HL-60 (cell line): ENCODE data around the gene NDUFAF2.

ENCODE experiments used
- DNase-seq, 2 experiments: peaks; one replicate each; pipeline ENCODE4 v3.0.0-alpha.2; 2010 to 2020; ENCODE audit warnings: low read depth in 1 of 2, low spot score in 1 of 2
- H3K27ac ChIP-seq: fragments of 250-450 bp; sonication (Bioruptor Pico); replicated peaks from 2 replicates; pipeline ENCODE4 v1.5.1; 2020; ENCODE audit warnings: mild to moderate bottlenecking, moderate library complexity
- H3K27me3 ChIP-seq: fragments of 250-450 bp; sonication (Bioruptor Pico); 2 replicates; pipeline ENCODE4 v1.5.1; 2021; ENCODE audit warnings: mild to moderate bottlenecking, moderate library complexity; ENCODE audit not compliant: insufficient read depth, poor library complexity, severe bottlenecking
- H3K4me3 ChIP-seq: replicated peaks from 2 replicates; pipeline ENCODE4 v1.5.1; 2011; ENCODE audit warnings: mild to moderate bottlenecking, control low read depth, low read length; ENCODE audit not compliant: insufficient read depth
- CTCF ChIP-seq: IDR thresholded peaks from one replicate; pipeline ENCODE4 v1.5.1; 2011; ENCODE audit warnings: low read length, control low read depth, inconsistent platforms; ENCODE audit not compliant: insufficient read depth
- GABPA ChIP-seq: IDR thresholded peaks from 2 replicates; pipeline ENCODE4 v1.6.1; 2012; ENCODE audit warnings: low read depth
- POLR2AphosphoS5 ChIP-seq: IDR thresholded peaks from 2 replicates; pipeline ENCODE4 v1.6.1; 2012; ENCODE audit warnings: low read depth
- REST ChIP-seq: IDR thresholded peaks from 2 replicates; pipeline ENCODE4 v1.6.1; 2012; ENCODE audit warnings: low read depth; ENCODE audit not compliant: insufficient replicate concordance
- SPI1 ChIP-seq: IDR thresholded peaks from 2 replicates; pipeline ENCODE4 v1.6.1; 2012; ENCODE audit warnings: low read depth, mild to moderate bottlenecking, borderline replicate concordance

The NDUFAF2 gene

DNA sequence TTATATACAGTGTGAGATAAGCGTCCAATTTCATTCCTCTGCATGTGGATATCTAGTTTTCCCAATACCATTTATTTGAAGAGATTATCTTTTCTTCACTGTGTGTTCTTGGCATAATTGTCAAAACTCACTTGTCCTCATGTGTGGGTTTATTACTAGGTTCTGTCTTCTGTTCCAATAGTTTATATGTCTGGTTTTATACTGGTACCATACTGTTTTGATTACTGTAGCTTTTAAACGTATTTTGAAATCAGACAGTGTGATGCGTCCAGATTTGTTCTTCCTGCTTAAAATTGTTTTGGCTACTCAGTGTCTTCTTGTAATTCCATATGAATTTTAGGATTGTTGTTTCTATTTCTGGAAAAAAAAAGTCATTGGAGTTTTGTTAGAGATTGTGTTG lies 10.2 kb downstream of the NDUFAF2 start:
- no peak for DNase-seq
- no peak overlapping the region for H3K4me3 ChIP-seq
- H3K27ac ChIP-seq, result no peak overlapping the region
- no peaks in the 10 kb centered on the region for H3K27me3 ChIP-seq
- no peak for TF ChIP-seq GABPA
- no peak for TF ChIP-seq CTCF
- TF ChIP-seq POLR2AphosphoS5, result no peak
- no peak for TF ChIP-seq REST
- no peak for TF ChIP-seq SPI1

DNA sequence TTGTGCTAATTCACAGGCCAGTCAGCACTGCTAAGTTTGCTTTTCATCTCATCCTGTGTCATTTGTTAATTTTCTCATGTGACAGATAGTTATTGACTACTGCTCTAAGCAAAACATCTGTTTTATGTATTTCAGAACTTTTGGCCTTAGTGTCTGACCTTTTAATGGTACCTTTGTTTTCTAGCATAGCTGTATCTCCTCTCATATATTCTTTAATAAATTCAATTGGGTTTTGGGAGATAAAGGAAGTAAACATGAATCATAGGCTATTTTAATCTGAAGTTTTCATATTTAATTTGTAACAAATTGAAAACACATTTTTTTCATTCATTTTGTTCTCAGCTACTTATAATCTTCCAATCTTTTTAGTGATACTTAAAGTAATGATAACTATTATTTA lies 13.1 kb downstream of the NDUFAF2 start:
- TF ChIP-seq POLR2AphosphoS5 (no peak), REST (no peak), SPI1 (no peak), CTCF (no peak), GABPA (no peak)
- no peak for DNase-seq
- H3K27ac ChIP-seq, result no peak overlapping the region
- no peaks in the 10 kb centered on the region for H3K27me3 ChIP-seq
- no peak overlapping the region for H3K4me3 ChIP-seq

- H3K4me3 ChIP-seq, result no peak overlapping the region
- TF ChIP-seq GABPA, result no peak
- TF ChIP-seq REST, result no peak
- no peak for TF ChIP-seq SPI1
- TF ChIP-seq CTCF, result no peak
- no peak for TF ChIP-seq POLR2AphosphoS5
- no peak for DNase-seq
- no peaks in the 10 kb centered on the region for H3K27me3 ChIP-seq
- H3K27ac ChIP-seq, result no peak overlapping the region
These were observed 13.7 kb downstream of the NDUFAF2 start for GRCh38 chr5:60958712-60959111.
